GM23338 (cell line): Measurements from ENCODE around the gene DRC1. TPM values are rescaled to one million over a fixed set of nuclear protein-coding genes. Genes with fewer than 3 reads are reported as not detected.
A peak's percentile ranks its signal among the peaks of the same experiment; 100 is the strongest.

Source experiments
- ATAC-seq: fragments of 200-7000 bp; cut with Tn5 transposase; 3 replicates; pipeline ENCODE4 v1.9.1; 2020
- DNase-seq: peaks from one replicate; pipeline ENCODE4 v3.0.0-alpha.2; 2015; ENCODE audit warnings: low spot score
- H2AFZ ChIP-seq: fragments of 200-600 bp; sonication (generic); 2 replicates; pipeline ENCODE4 v1.8.0; 2016; ENCODE audit warnings: antibody characterized with exemption, mild to moderate bottlenecking, moderate library complexity
- H3F3A ChIP-seq: fragments of 200-600 bp; sonication (generic); replicated peaks from 2 replicates; pipeline ENCODE4 v1.8.0; 2017; ENCODE audit warnings: antibody characterized with exemption, mixed run types, low read depth
- H3K27ac ChIP-seq: fragments of 200-600 bp; sonication (generic); 2 replicates; pipeline ENCODE4 v1.6.1; 2016; ENCODE audit warnings: low read depth
- H3K27me3 ChIP-seq: fragments of 200-600 bp; sonication (generic); 2 replicates; pipeline ENCODE4 v1.8.0; 2016; ENCODE audit warnings: mild to moderate bottlenecking, mixed run types, moderate library complexity; ENCODE audit not compliant: insufficient read depth
- H3K36me3 ChIP-seq: fragments of 200-600 bp; sonication (generic); 2 replicates; pipeline ENCODE4 v1.8.0; 2016; ENCODE audit warnings: mild to moderate bottlenecking; ENCODE audit not compliant: insufficient read depth
- H3K4me1 ChIP-seq: fragments of 200-600 bp; sonication (generic); 2 replicates; pipeline ENCODE4 v1.8.0; 2016; ENCODE audit warnings: mild to moderate bottlenecking, moderate library complexity; ENCODE audit not compliant: insufficient read depth
- H3K4me2 ChIP-seq: fragments of 200-600 bp; sonication (generic); 2 replicates; pipeline ENCODE4 v1.7.1; 2017; ENCODE audit warnings: mixed run types
- H3K4me3 ChIP-seq: fragments of 200-600 bp; sonication (generic); 2 replicates; pipeline ENCODE4 v1.6.1; 2016; ENCODE audit warnings: mixed run types
- H3K79me2 ChIP-seq: fragments of 200-600 bp; sonication (generic); replicated peaks from 2 replicates; pipeline ENCODE4 v1.8.0; 2017; ENCODE audit warnings: mild to moderate bottlenecking; ENCODE audit not compliant: insufficient read depth
- H3K9me2 ChIP-seq: fragments of 200-600 bp; sonication (generic); 2 replicates; pipeline ENCODE4 v1.8.0; 2017; ENCODE audit not compliant: insufficient read depth
- H4K20me1 ChIP-seq: fragments of 200-600 bp; sonication (generic); replicated peaks from 2 replicates; pipeline ENCODE4 v1.8.0; 2017; ENCODE audit warnings: mild to moderate bottlenecking; ENCODE audit not compliant: insufficient read depth
- H3K27ac Mint-ChIP-seq: 2 replicates; pipeline ENCODE4 v1.8.0; 2020; ENCODE audit warnings: inconsistent platforms, mild to moderate bottlenecking, moderate library complexity, mixed read lengths
- H3K27me3 Mint-ChIP-seq: 3 replicates; pipeline ENCODE4 v1.8.0; 2022; ENCODE audit warnings: low read depth, mild to moderate bottlenecking, moderate library complexity, mixed read lengths, inconsistent platforms; ENCODE audit not compliant: insufficient read depth, poor library complexity
- H3K36me3 Mint-ChIP-seq: 3 replicates; pipeline ENCODE4 v1.8.0; 2021; ENCODE audit warnings: low read depth, mild to moderate bottlenecking, inconsistent platforms, moderate library complexity, mixed read lengths
- H3K4me1 Mint-ChIP-seq: 3 replicates; pipeline ENCODE4 v1.8.0; 2020; ENCODE audit warnings: mild to moderate bottlenecking, inconsistent platforms, mixed read lengths
- H3K4me3 Mint-ChIP-seq: 3 replicates; pipeline ENCODE4 v1.8.0; 2021; ENCODE audit warnings: moderate library complexity, mild to moderate bottlenecking, inconsistent platforms, mixed read lengths
- H3K9me3 Mint-ChIP-seq: 3 replicates; pipeline ENCODE4 v1.8.0; 2020; ENCODE audit warnings: moderate library complexity, mild to moderate bottlenecking, inconsistent platforms, mixed read lengths
- EZH2phosphoT487 ChIP-seq: fragments of 200-600 bp; sonication (generic); IDR thresholded peaks from one replicate; pipeline ENCODE4 v1.8.1; 2018; ENCODE audit warnings: antibody characterized with exemption; ENCODE audit not compliant: unreplicated experiment
- JUNB ChIP-seq: IDR thresholded peaks from one replicate; pipeline ENCODE4 v1.6.1; 2016; ENCODE audit warnings: antibody characterized with exemption; ENCODE audit not compliant: unreplicated experiment
- POLR2AphosphoS5 ChIP-seq: IDR thresholded peaks from 2 replicates; pipeline ENCODE4 v1.6.1; 2016; ENCODE audit warnings: antibody characterized with exemption, low read depth
- ZNF331 ChIP-seq: fragments of 250-450 bp; sonication (Bioruptor Pico); IDR thresholded peaks from 2 replicates; pipeline ENCODE4 v1.5.0; 2020; ENCODE audit warnings: low read depth, mild to moderate bottlenecking, moderate library complexity
- polyA plus RNA-seq: library from polyadenylated mRNA; unstranded; fragments of >200 nt; fragmentation: Nextera tagmentation; extraction: Ambion mirVana; gene quantifications from 2 replicates; pipeline ENCODE4 v1.2.1, GENCODE V29; 2016
- total RNA-seq: library from RNA; depleted of rRNA; stranded (reverse); fragments of >200 nt; shearing (Covaris generic); gene quantifications from 2 replicates; pipeline ENCODE4 v1.2.3, GENCODE V29; 2014
- TF ChIP-seq, protein P1 (sequence below), 2 experiments: fragments of 200-600 bp in 1 of 2; sonication (generic) in 1 of 2; conservative IDR thresholded peaks; 2 replicates each; pipeline versions ENCODE4 v1.5.1 to v1.6.1; 2016 to 2017; ENCODE audit warnings: antibody characterized with exemption in 2 of 2, low read depth in 2 of 2, mild to moderate bottlenecking in 2 of 2, moderate library complexity in 1 of 2
- TF ChIP-seq, protein P2 (sequence below): IDR thresholded peaks from 2 replicates; pipeline ENCODE4 v1.6.1; 2016; ENCODE audit warnings: antibody characterized with exemption
- TF ChIP-seq, protein P3 (sequence below): IDR thresholded peaks from one replicate; pipeline ENCODE4 v1.6.1; 2018; ENCODE audit warnings: antibody characterized with exemption; ENCODE audit not compliant: unreplicated experiment

Gene DRC1
- total and polyA plus RNA-seq, 2 experiments from 2014 or later = 0.45 TPM; not detected in 1

DNA sequence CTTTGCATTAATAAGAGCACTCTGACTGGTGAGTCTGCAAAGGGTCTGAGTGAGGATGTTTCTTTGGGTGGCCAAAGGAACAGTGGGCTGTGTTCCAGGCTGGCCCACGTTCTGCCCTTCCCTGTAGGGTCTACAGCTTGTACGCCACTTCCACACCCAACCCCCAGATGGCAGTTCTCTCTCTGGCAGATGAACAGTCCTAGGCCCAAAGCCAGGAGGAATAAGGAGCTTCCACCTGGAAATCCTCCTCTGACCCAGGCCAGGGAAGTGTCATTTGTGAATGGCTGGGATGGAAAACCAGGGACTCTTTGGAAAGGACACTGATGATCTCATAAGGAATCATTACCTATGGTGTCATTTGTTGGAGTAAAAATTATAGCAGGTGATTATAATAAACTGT is 69.6 kb downstream of the DRC1 start:
- Histone ChIP-seq H2AFZ (no peak overlapping the region), H3K36me3 (no peaks in the 10 kb centered on the region), H3F3A (0 out of 2 replicates have a peak, but pooled peaks cover 6% of the 10 kb centered on the region), H4K20me1 (no peaks in the 10 kb centered on the region; the same call in 1 of the 2 replicates), H3K27me3 (no peaks in the 10 kb centered on the region), H3K4me2 (no peak overlapping the region), H3K4me3 (no peak overlapping the region), H3K9me2 (no peaks in the 10 kb centered on the region), H3K4me1 (no peaks in the 10 kb centered on the region), H3K79me2 (no peaks in the 10 kb centered on the region), H3K27ac (no peak overlapping the region)
- Mint-ChIP-seq H3K27ac (no peak overlapping the region), H3K9me3 (no peaks in the 10 kb centered on the region; the same call in 1 of the 3 replicates), H3K4me3 (no peak overlapping the region), H3K36me3 (no peaks in the 10 kb centered on the region), H3K4me1 (no peaks in the 10 kb centered on the region; the same call in 2 of the 3 replicates), H3K27me3 (peaks cover 16% of the 10 kb centered on the region)
- TF ChIP-seq, protein P1, sequence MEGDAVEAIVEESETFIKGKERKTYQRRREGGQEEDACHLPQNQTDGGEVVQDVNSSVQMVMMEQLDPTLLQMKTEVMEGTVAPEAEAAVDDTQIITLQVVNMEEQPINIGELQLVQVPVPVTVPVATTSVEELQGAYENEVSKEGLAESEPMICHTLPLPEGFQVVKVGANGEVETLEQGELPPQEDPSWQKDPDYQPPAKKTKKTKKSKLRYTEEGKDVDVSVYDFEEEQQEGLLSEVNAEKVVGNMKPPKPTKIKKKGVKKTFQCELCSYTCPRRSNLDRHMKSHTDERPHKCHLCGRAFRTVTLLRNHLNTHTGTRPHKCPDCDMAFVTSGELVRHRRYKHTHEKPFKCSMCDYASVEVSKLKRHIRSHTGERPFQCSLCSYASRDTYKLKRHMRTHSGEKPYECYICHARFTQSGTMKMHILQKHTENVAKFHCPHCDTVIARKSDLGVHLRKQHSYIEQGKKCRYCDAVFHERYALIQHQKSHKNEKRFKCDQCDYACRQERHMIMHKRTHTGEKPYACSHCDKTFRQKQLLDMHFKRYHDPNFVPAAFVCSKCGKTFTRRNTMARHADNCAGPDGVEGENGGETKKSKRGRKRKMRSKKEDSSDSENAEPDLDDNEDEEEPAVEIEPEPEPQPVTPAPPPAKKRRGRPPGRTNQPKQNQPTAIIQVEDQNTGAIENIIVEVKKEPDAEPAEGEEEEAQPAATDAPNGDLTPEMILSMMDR (conservative IDR thresholded peaks at IDR 0.05; ENCODE audit: low read depth in 2 of 2) = peak; percentile 40 to 65; a peak in 3 of 4 replicates
- no peak for TF ChIP-seq POLR2AphosphoS5
- ATAC-seq = peak; percentile 71
- DNase-seq = peak; percentile 50

DNA sequence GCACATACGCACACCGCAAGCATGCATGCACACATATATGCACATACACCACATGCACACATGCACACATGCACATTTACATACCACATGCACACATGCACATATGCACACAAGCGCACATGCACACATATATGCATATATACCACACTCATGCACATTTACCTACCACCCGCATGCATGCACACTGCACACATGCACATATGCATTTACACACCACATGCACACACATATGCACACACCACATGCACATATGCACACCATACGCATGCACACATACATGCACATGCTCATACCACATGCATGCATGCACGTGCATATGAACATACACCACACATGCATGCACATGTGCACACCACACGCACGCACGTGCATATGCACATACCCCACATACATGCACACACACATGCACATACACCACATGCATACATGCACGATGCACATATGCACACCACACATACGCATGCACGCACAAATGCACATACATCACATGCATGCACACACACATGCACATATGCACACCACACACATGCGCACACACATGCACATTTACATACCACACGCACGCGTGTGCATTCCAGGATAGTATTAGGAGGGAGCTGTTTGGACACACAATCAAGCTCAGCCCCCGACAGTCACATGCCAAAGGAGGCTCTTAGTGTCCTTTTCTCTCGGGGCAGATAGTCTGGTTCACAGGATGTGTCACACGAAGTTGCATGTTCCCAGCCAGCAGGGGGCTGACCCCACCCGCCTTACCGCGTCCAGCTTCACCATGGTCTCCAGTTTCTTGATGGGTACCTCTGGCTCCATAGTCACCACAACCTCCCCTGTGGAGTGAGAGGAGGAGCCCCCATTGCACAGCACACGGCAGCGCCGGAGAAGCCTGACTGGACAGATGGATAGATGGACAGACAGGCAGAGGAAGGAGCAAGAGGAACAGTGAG is 70.3 kb downstream of the DRC1 start:
- TF ChIP-seq JUNB (no peak), ZNF331 (CRISPR knock-in tag) (no peak), POLR2AphosphoS5 (no peak), EZH2phosphoT487 (no peak)
- TF ChIP-seq, protein P2, sequence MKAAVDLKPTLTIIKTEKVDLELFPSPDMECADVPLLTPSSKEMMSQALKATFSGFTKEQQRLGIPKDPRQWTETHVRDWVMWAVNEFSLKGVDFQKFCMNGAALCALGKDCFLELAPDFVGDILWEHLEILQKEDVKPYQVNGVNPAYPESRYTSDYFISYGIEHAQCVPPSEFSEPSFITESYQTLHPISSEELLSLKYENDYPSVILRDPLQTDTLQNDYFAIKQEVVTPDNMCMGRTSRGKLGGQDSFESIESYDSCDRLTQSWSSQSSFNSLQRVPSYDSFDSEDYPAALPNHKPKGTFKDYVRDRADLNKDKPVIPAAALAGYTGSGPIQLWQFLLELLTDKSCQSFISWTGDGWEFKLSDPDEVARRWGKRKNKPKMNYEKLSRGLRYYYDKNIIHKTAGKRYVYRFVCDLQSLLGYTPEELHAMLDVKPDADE = no peak
- TF ChIP-seq, protein P3, sequence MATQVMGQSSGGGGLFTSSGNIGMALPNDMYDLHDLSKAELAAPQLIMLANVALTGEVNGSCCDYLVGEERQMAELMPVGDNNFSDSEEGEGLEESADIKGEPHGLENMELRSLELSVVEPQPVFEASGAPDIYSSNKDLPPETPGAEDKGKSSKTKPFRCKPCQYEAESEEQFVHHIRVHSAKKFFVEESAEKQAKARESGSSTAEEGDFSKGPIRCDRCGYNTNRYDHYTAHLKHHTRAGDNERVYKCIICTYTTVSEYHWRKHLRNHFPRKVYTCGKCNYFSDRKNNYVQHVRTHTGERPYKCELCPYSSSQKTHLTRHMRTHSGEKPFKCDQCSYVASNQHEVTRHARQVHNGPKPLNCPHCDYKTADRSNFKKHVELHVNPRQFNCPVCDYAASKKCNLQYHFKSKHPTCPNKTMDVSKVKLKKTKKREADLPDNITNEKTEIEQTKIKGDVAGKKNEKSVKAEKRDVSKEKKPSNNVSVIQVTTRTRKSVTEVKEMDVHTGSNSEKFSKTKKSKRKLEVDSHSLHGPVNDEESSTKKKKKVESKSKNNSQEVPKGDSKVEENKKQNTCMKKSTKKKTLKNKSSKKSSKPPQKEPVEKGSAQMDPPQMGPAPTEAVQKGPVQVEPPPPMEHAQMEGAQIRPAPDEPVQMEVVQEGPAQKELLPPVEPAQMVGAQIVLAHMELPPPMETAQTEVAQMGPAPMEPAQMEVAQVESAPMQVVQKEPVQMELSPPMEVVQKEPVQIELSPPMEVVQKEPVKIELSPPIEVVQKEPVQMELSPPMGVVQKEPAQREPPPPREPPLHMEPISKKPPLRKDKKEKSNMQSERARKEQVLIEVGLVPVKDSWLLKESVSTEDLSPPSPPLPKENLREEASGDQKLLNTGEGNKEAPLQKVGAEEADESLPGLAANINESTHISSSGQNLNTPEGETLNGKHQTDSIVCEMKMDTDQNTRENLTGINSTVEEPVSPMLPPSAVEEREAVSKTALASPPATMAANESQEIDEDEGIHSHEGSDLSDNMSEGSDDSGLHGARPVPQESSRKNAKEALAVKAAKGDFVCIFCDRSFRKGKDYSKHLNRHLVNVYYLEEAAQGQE = no peak
- TF ChIP-seq, protein P1 (conservative IDR thresholded peaks at IDR 0.05; ENCODE audit: low read depth in 2 of 2) = peak; percentile 19 to 20; a peak in 2 of 4 replicates
- no peaks in the 10 kb centered on the region for H3K27me3 ChIP-seq
- H3K4me2 ChIP-seq = no peak overlapping the region
- Mint-ChIP-seq H3K9me3 (no peaks in the 10 kb centered on the region; the same call in 1 of the 3 replicates), H3K36me3 (no peaks in the 10 kb centered on the region), H3K27me3 (peaks cover 16% of the 10 kb centered on the region), H3K27ac (no peak overlapping the region), H3K4me1 (no peaks in the 10 kb centered on the region), H3K4me3 (no peak overlapping the region)
- H4K20me1 ChIP-seq = no peaks in the 10 kb centered on the region; the same call in 1 of the 2 replicates
- H3K79me2 ChIP-seq = no peaks in the 10 kb centered on the region
- no peak overlapping the region for H3K27ac ChIP-seq
- H2AFZ ChIP-seq = no peak overlapping the region
- no peaks in the 10 kb centered on the region for H3K9me2 ChIP-seq
- H3K4me3 ChIP-seq = no peak overlapping the region
- no peaks in the 10 kb centered on the region for H3K36me3 ChIP-seq
- H3F3A ChIP-seq = 0 out of 2 replicates have a peak, but pooled peaks cover 6% of the 10 kb centered on the region
- no peaks in the 10 kb centered on the region for H3K4me1 ChIP-seq
- DNase-seq (no peak), ATAC-seq (no peak)
